ENCODE results near the gene RNF181.
"Not testable (repeated sequence)": the region's sequence is repeated elsewhere in the genome, so short reads cannot be mapped to it uniquely, and the experiment has no call there.

The RNF181 gene

DNA sequence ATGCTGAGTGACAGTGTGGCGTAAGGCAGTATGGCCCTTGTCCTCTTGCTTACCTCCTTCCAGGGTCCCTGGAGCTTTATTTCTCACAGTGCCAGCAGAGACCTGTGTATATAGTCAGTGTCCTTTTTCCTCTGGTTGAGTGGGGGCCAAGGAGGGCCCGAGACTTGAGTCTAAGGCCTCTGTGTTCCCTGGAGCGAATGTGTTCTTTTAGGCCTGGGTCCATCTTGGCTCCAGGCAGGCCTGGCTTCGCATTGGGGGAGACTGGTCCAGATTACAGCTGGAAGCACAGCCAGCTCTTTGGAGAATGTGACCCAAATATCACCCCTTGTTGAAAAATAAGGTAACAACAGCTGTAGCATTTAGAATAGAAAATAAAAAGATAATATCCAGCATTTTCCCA lies 6.4 kb upstream of the RNF181 start:
- no peak overlapping the region for H3K4me3 ChIP-seq (ENCODE audit: low read depth, low read length)
- TF ChIP-seq, protein P1, sequence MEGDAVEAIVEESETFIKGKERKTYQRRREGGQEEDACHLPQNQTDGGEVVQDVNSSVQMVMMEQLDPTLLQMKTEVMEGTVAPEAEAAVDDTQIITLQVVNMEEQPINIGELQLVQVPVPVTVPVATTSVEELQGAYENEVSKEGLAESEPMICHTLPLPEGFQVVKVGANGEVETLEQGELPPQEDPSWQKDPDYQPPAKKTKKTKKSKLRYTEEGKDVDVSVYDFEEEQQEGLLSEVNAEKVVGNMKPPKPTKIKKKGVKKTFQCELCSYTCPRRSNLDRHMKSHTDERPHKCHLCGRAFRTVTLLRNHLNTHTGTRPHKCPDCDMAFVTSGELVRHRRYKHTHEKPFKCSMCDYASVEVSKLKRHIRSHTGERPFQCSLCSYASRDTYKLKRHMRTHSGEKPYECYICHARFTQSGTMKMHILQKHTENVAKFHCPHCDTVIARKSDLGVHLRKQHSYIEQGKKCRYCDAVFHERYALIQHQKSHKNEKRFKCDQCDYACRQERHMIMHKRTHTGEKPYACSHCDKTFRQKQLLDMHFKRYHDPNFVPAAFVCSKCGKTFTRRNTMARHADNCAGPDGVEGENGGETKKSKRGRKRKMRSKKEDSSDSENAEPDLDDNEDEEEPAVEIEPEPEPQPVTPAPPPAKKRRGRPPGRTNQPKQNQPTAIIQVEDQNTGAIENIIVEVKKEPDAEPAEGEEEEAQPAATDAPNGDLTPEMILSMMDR (IDR thresholded peaks at IDR 0.05; ENCODE audit: low read depth, low read length): no peak
- TF ChIP-seq, protein P2, sequence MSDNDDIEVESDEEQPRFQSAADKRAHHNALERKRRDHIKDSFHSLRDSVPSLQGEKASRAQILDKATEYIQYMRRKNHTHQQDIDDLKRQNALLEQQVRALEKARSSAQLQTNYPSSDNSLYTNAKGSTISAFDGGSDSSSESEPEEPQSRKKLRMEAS (IDR thresholded peaks at IDR 0.05; ENCODE audit: low read depth, low read length): no peak
- no peak for TF ChIP-seq POLR2A (IDR thresholded peaks at IDR 0.05; ENCODE audit: extremely low read depth, insufficient read length)
- no peak for TF ChIP-seq MYC (IDR thresholded peaks at IDR 0.05; ENCODE audit: low read depth, low read length)
- no peak for DNase-seq (ENCODE audit: low read depth)

DNA sequence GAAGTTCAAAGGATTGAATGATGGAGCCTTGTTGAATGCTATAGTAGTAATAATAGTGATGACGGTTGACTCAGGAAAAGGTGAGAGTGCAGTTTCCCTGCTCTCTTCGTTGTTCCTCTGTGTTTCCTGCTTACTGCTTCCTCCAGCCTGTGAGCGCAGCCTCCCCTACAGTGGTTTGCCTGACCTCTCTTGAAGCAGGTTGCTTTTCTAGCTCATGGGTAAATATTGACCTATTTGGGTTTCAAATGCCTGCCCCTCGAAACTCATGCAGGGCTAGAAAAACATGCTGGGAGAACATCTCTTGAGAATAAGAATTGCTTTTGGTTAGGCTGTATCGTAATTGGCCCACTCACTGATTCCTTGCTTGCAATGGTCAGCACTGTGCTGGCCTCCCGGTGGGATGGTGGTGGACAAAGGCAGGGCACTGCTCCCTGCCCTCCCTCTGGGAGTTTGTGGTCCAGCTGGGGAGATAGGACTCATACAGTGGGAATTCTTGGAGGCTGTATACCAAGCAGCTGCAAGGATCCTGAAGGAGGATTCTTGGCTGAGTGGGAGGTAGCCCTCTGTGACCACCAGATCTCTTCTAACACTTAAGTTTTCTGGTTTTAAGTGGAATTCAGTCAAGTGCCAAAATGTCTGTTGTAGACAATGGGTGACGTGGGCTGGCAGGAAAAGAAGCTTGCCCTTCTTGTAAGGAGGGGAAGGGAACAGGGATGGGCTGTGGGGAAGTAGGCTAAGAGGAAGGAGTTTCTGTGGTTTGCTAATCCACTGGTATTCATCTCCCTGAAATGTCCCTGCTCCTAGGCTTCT lies 5.4 kb upstream of the RNF181 start:
- no peak overlapping the region for H3K4me3 ChIP-seq (ENCODE audit: low read depth, low read length)
- TF ChIP-seq, protein P1 (IDR thresholded peaks at IDR 0.05; ENCODE audit: low read depth, low read length): no peak
- TF ChIP-seq MYC (IDR thresholded peaks at IDR 0.05; ENCODE audit: low read depth, low read length) (no peak), POLR2A (IDR thresholded peaks at IDR 0.05; ENCODE audit: extremely low read depth, insufficient read length) (no peak)
- TF ChIP-seq, protein P2 (IDR thresholded peaks at IDR 0.05; ENCODE audit: low read depth, low read length): no peak
- peak; percentile 65 for DNase-seq (ENCODE audit: low read depth)

DNA sequence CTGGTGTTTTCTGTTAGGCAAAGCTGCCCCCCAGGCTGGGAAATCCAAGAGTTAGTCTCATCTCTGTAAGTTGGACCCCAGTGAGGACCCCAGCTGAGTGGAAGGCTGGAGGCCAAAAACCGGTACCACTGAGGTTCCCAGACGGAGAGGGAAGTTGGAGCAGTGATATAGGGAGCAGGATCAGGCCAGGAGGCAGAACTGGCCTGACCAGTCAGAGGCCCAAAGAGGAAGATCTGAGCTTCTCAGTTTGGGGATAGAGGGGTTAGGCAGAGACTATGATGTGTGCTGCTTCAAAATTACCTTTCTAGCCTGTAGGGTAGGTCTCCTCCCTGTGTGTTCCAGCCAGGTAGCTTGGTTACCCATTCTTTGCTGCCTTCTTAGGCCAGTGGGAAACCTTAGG lies 4.6 kb upstream of the RNF181 start:
- TF ChIP-seq, protein P2 (IDR thresholded peaks at IDR 0.05; ENCODE audit: low read depth, low read length): no peak
- TF ChIP-seq, protein P1 (IDR thresholded peaks at IDR 0.05; ENCODE audit: low read depth, low read length): no peak
- TF ChIP-seq MYC (IDR thresholded peaks at IDR 0.05; ENCODE audit: low read depth, low read length) (no peak), POLR2A (IDR thresholded peaks at IDR 0.05; ENCODE audit: extremely low read depth, insufficient read length) (no peak)
- no peak for DNase-seq (ENCODE audit: low read depth)
- H3K4me3 ChIP-seq (ENCODE audit: low read depth, low read length): no peak overlapping the region

DNA sequence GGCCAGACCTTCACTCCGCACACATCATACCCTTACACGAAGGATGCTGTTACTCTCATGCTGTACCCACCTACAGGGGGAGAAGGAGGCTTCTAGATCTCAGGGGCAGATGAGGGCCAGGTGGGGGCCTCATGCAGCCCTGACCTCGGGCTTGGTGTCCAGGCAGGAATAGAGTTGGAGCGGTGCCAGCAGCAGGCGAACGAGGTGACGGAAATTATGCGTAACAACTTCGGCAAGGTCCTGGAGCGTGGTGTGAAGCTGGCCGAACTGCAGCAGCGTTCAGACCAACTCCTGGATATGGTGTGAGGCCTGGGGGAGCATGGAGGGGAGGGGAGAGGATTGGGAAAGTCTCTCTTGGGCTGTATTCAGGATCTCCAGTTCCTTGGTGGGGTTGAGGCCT lies 4.0 kb upstream of the RNF181 start:
- TF ChIP-seq, protein P1 (IDR thresholded peaks at IDR 0.05; ENCODE audit: low read depth, low read length): no peak
- TF ChIP-seq MYC (IDR thresholded peaks at IDR 0.05; ENCODE audit: low read depth, low read length) (no peak), POLR2A (IDR thresholded peaks at IDR 0.05; ENCODE audit: extremely low read depth, insufficient read length) (no peak)
- TF ChIP-seq, protein P2 (IDR thresholded peaks at IDR 0.05; ENCODE audit: low read depth, low read length): no peak
- H3K4me3 ChIP-seq (ENCODE audit: low read depth, low read length): no peak overlapping the region
- DNase-seq (ENCODE audit: low read depth): no peak

DNA sequence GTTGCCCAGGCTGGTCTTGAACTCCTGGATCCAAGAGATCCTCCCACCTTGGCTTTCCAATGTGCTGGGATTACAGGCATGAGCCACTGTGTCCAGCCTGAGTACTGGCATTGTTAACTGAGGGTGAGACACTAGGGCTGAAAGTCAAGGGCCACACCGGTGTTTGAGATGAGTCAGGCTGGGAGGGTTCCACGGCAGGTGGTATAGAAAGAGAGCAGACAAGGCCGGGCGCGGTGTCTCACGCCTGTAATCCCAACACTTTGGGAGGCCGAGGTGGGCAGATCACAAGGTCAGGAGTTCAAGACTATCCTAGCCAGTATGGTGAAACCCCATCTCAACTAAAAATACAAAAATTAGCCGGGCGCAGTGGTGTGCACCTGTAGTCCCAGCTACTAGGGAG lies 3.2 kb upstream of the RNF181 start:
- not testable (repeated sequence) for DNase-seq (ENCODE audit: low read depth)

DNA sequence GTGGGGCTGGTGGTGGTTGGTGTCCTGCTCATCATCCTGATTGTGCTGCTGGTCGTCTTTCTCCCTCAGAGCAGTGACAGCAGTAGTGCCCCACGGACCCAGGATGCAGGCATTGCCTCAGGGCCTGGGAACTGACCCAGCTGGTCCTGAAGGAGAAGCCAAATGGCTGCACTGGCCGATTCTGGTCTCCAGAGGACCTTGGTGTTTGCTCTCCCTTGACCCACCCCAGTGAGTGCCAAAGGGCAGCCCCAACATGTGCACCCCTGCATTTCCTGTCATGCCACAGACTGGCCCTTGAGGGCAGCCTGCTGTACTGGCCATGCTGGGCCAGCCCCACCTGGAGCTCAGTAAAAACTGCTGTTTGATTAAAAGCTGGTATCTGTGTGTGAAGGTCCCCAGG lies 2.5 kb upstream of the RNF181 start:
- H3K4me3 ChIP-seq (ENCODE audit: low read depth, low read length): no peak overlapping the region
- TF ChIP-seq POLR2A (IDR thresholded peaks at IDR 0.05; ENCODE audit: extremely low read depth, insufficient read length): no peak
- TF ChIP-seq, protein P1 (IDR thresholded peaks at IDR 0.05; ENCODE audit: low read depth, low read length): no peak
- TF ChIP-seq, protein P2 (IDR thresholded peaks at IDR 0.05; ENCODE audit: low read depth, low read length): no peak
- no peak for TF ChIP-seq MYC (IDR thresholded peaks at IDR 0.05; ENCODE audit: low read depth, low read length)
- no peak for DNase-seq (ENCODE audit: low read depth)

More for the DNA sequence above, 3.2 kb upstream of the RNF181 start:
- H3K4me3 ChIP-seq (ENCODE audit: low read depth, low read length): not testable (repeated sequence)

All from NB4 (cell line).